Activated B cell treated with CpG ODN at 0.5 μM for 24 hours (primary cell): ENCODE measurements around the gene CYSLTR2. TPM values are rescaled to one million over a fixed set of nuclear protein-coding genes. Genes with fewer than 3 reads are reported as not detected.

Experiments
- ATAC-seq: fragments of 200-7000 bp; cut with Tn5 transposase; one replicate; pipeline ENCODE4 v1.10.0; 2021; ENCODE audit warnings: low read depth, mild to moderate bottlenecking, moderate library complexity
- CTCF ChIA-PET: fragments of 350-600 bp; sonication (Branson Sonifier 250); formaldehyde crosslinking; loops from one replicate; lab custom pipeline; 2021; ENCODE audit warnings: antibody characterized with exemption; lab: Charles Lee
- POLR2A ChIA-PET: fragments of 350-600 bp; sonication (Branson Sonifier 250); formaldehyde crosslinking; loops from one replicate; lab custom pipeline; 2021; ENCODE audit warnings: antibody characterized with exemption; lab: Charles Lee
- DNase-seq: peaks from one replicate; pipeline ENCODE4 v3.0.0; 2022
- H3K27ac Mint-ChIP-seq: one replicate; pipeline ENCODE4 v1.8.0; 2020; ENCODE audit warnings: mixed read lengths
- H3K27me3 Mint-ChIP-seq: one replicate; pipeline ENCODE4 v1.8.0; 2021; ENCODE audit warnings: mixed read lengths
- H3K36me3 Mint-ChIP-seq: one replicate; pipeline ENCODE4 v1.8.0; 2021; ENCODE audit warnings: low read depth, mixed read lengths
- H3K4me1 Mint-ChIP-seq: one replicate; pipeline ENCODE4 v1.8.0; 2021; ENCODE audit warnings: mixed read lengths
- H3K4me3 Mint-ChIP-seq: one replicate; pipeline ENCODE4 v1.8.0; 2020; ENCODE audit warnings: mild to moderate bottlenecking, mixed read lengths
- H3K9me3 Mint-ChIP-seq: one replicate; pipeline ENCODE4 v1.8.0; 2020; ENCODE audit warnings: mixed read lengths
- CTCF ChIP-seq: fragments of 200-600 bp; IDR thresholded peaks from one replicate; pipeline ENCODE4 v1.8.0; 2022; ENCODE audit warnings: antibody characterized with exemption, mild to moderate bottlenecking
- intact Hi-C: fragments of 100-400 bp; cut with micrococcal nuclease; formaldehyde crosslinking; loops from one replicate; pipeline ENCODE4 v1.15.1; 2024
- total RNA-seq: library from RNA; stranded (reverse); gene quantifications from 2 replicates; pipeline ENCODE4 v1.2.3, GENCODE V29; 2022

CYSLTR2 gene
- 0.11 TPM in 1 of 2 replicates, not detected in the other for total RNA-seq

GRCh38 chr13:48653472-48653939, at the start of gene CYSLTR2:
TSS of gene CYSLTR2 (plus strand) at chr13:48653929. CDS start at chr13:48706818, 52,889 bp downstream.
- CTCF ChIA-PET = no interaction called here
- peak within 1 kb of the TSS; percentile 24 for H3K4me3 Mint-ChIP-seq
- TF ChIP-seq CTCF = no peak
- H3K9me3 Mint-ChIP-seq = no peaks in the 10 kb centered on the region
- no peak for DNase-seq
- H3K4me1 Mint-ChIP-seq = peaks cover 15% of the 10 kb centered on the region
- POLR2A ChIA-PET = no interaction called here
- intact Hi-C loops = no loop called here
- no peak within 1 kb of the TSS for H3K27ac Mint-ChIP-seq
- H3K27me3 Mint-ChIP-seq = peaks cover 14% of the 10 kb centered on the region
- no peaks in the 10 kb centered on the region for H3K36me3 Mint-ChIP-seq
- peak; percentile 68 for ATAC-seq

GRCh38 chr13:48615049-48615448, 38.7 kb upstream of the CYSLTR2 start:
- intact Hi-C loops = no loop called here
- H3K9me3 Mint-ChIP-seq = peaks cover 10% of the 10 kb centered on the region
- no peak for TF ChIP-seq CTCF
- DNase-seq (no peak), ATAC-seq (no peak)
- H3K27me3 Mint-ChIP-seq = peaks cover 7% of the 10 kb centered on the region
- no peak overlapping the region for H3K27ac Mint-ChIP-seq
- no peaks in the 10 kb centered on the region for H3K4me1 Mint-ChIP-seq
- peaks cover 2% of the 10 kb centered on the region for H3K36me3 Mint-ChIP-seq
- ChIA-PET POLR2A (no interaction called here), CTCF (no interaction called here)
- no peak overlapping the region for H3K4me3 Mint-ChIP-seq

- ATAC-seq (no peak), DNase-seq (no peak)
- H3K4me3 Mint-ChIP-seq = no peak overlapping the region
- H3K9me3 Mint-ChIP-seq = peaks cover 24% of the 10 kb centered on the region
- peaks cover 7% of the 10 kb centered on the region for H3K27me3 Mint-ChIP-seq
- no peak for TF ChIP-seq CTCF
- intact Hi-C loops = no loop called here
- ChIA-PET POLR2A (no interaction called here), CTCF (no interaction called here)
- H3K27ac Mint-ChIP-seq = no peak overlapping the region
- H3K36me3 Mint-ChIP-seq = peaks cover 5% of the 10 kb centered on the region
- no peaks in the 10 kb centered on the region for H3K4me1 Mint-ChIP-seq
Measured at GRCh38 chr13:48618937-48619336, 34.8 kb upstream of the CYSLTR2 start.

- intact Hi-C loops = no loop called here
- H3K27me3 Mint-ChIP-seq = peaks cover 5% of the 10 kb centered on the region
- no peak for ATAC-seq
- H3K4me1 Mint-ChIP-seq = no peaks in the 10 kb centered on the region
- DNase-seq = no peak
- H3K9me3 Mint-ChIP-seq = peaks cover 24% of the 10 kb centered on the region
- no peak for TF ChIP-seq CTCF
- POLR2A ChIA-PET = no interaction called here
- CTCF ChIA-PET = no interaction called here
- H3K36me3 Mint-ChIP-seq = peaks cover 5% of the 10 kb centered on the region
- H3K27ac Mint-ChIP-seq = no peak overlapping the region
- no peak overlapping the region for H3K4me3 Mint-ChIP-seq
Measured at GRCh38 chr13:48621056-48621455, 32.7 kb upstream of the CYSLTR2 start.

GRCh38 chr13:48624016-48624415, 29.7 kb upstream of the CYSLTR2 start:
- peaks cover 15% of the 10 kb centered on the region for H3K9me3 Mint-ChIP-seq
- no peak overlapping the region for H3K4me3 Mint-ChIP-seq
- intact Hi-C loops = no loop called here
- TF ChIP-seq CTCF = no peak
- H3K27ac Mint-ChIP-seq = no peak overlapping the region
- H3K36me3 Mint-ChIP-seq = peaks cover 5% of the 10 kb centered on the region
- ATAC-seq = no peak
- CTCF ChIA-PET = no interaction called here
- H3K27me3 Mint-ChIP-seq = peaks cover 2% of the 10 kb centered on the region
- POLR2A ChIA-PET = no interaction called here
- H3K4me1 Mint-ChIP-seq = no peaks in the 10 kb centered on the region
- DNase-seq = no peak
